Activated CD4-positive, alpha-beta T cell treated with anti-CD3 and anti-CD28 coated beads, Interleukin-2, amount 50 U/mL, for 48 hours (primary cell): ENCODE results near the gene SCNM1.
"Not testable (repeated sequence)": the region's sequence is repeated elsewhere in the genome, so short reads cannot be mapped to it uniquely, and the experiment has no call there.

Experiments
- DNase-seq, 2 experiments: peaks; one replicate each; pipeline ENCODE4 v3.0.0-alpha.2; 2020

SCNM1 gene

GRCh38 chr1:151193856-151194255, 27.9 kb downstream of the SCNM1 start:
- no peak for DNase-seq

GRCh38 chr1:151194894-151195594, 29.1 kb downstream of the SCNM1 start:
- not testable (repeated sequence) for DNase-seq

GRCh38 chr1:151196292-151196800, 30.4 kb downstream of the SCNM1 start:
- peak; percentile 38 to 65 for DNase-seq

- no peak for DNase-seq
These were observed 31.9 kb downstream of the SCNM1 start for GRCh38 chr1:151197863-151198253.

GRCh38 chr1:151198254-151199127, 32.5 kb downstream of the SCNM1 start, which contains the start of gene PIP5K1A:
PIP5K1A (plus strand) TSS chr1:151198552; CDS start chr1:151198997, 445 bp downstream.
- peak; percentile 99 for DNase-seq

GRCh38 chr1:151199873-151200581, 34.1 kb downstream of the SCNM1 start:
- peak in 1 of 2 experiments; percentile 26 for DNase-seq

GRCh38 chr1:151205381-151205965, 39.5 kb downstream of the SCNM1 start:
- DNase-seq: not testable (repeated sequence)

- no peak for DNase-seq
These were observed 44.9 kb downstream of the SCNM1 start for GRCh38 chr1:151210830-151211229.

- DNase-seq: peak in 1 of 2 experiments; percentile 14
These were observed 46.2 kb downstream of the SCNM1 start for GRCh38 chr1:151211972-151212705.

- DNase-seq: no peak
These were observed 47.6 kb downstream of the SCNM1 start for GRCh38 chr1:151213560-151213959.
